Measurements from ENCODE around the gene THOC1. TPM values are rescaled to one million over a fixed set of nuclear protein-coding genes. Genes with fewer than 3 reads are reported as not detected.
A peak's percentile ranks its signal among the peaks of the same experiment; 100 is the strongest.

THOC1 gene
- total RNA-seq, 1 donor from 2014 or later, result 241 TPM

GRCh38 chr18:306608-307255 lies 38.9 kb upstream of the THOC1 start:
- Histone ChIP-seq H4K20me1 (ENCODE audit: low read depth) (no peaks in the 10 kb centered on the region), H2AFZ (replicated peaks) (no peak overlapping the region), H3K9me3 (ENCODE audit: low read depth) (no peaks in the 10 kb centered on the region), H3K9ac (no peak overlapping the region), H3F3A (ENCODE audit: low read depth) (peaks cover 12% of the 10 kb centered on the region), H3K27me3 (no peaks in the 10 kb centered on the region), H3K4me2 (no peak overlapping the region), H3K79me2 (ENCODE audit: low read depth) (no peaks in the 10 kb centered on the region), H3K36me3 (no peaks in the 10 kb centered on the region), H3K4me3 (no peak overlapping the region), H3K27ac (no peak overlapping the region), H3K4me1 (peaks cover 26% of the 10 kb centered on the region)
- H3K4me3 Mint-ChIP-seq, result no peak overlapping the region
- H3K36me3 Mint-ChIP-seq, result no peaks in the 10 kb centered on the region
- peaks cover 2% of the 10 kb centered on the region for H3K9me3 Mint-ChIP-seq
- peaks cover 30% of the 10 kb centered on the region for H3K4me1 Mint-ChIP-seq
- DNase-seq (ENCODE audit: low spot score), result no peak
- peaks cover 11% of the 10 kb centered on the region for H3K27me3 Mint-ChIP-seq (ENCODE audit: insufficient read depth, low read depth)
- H3K27ac Mint-ChIP-seq, result no peak overlapping the region
- no peak for TF ChIP-seq CTCF (IDR thresholded peaks at IDR 0.05)
- TF ChIP-seq EZH2 (IDR thresholded peaks at IDR 0.05), result no peak
- no peak for TF ChIP-seq EZH2phosphoT487 (IDR thresholded peaks at IDR 0.05)

- H3K4me3 ChIP-seq, result no peak overlapping the region
- no peak for TF ChIP-seq CTCF (IDR thresholded peaks at IDR 0.05)
- TF ChIP-seq EZH2 (IDR thresholded peaks at IDR 0.05), result no peak
- TF ChIP-seq EZH2phosphoT487 (IDR thresholded peaks at IDR 0.05), result no peak
- H3K79me2 ChIP-seq (ENCODE audit: low read depth), result no peaks in the 10 kb centered on the region
- no peak overlapping the region for H3K27ac ChIP-seq
- peak overlapping the region; percentile 52 for H2AFZ ChIP-seq (replicated peaks)
- H4K20me1 ChIP-seq (ENCODE audit: low read depth), result no peaks in the 10 kb centered on the region
- H3K36me3 Mint-ChIP-seq, result no peaks in the 10 kb centered on the region
- peak overlapping the region; percentile 61 for H3K27ac Mint-ChIP-seq
- peaks cover 5% of the 10 kb centered on the region for H3K27me3 Mint-ChIP-seq (ENCODE audit: insufficient read depth, low read depth)
- no peaks in the 10 kb centered on the region for H3K9me3 ChIP-seq (ENCODE audit: low read depth)
- peaks cover 26% of the 10 kb centered on the region for H3K4me1 ChIP-seq
- no peak overlapping the region for H3K9ac ChIP-seq
- H3K4me2 ChIP-seq, result peak overlapping the region; percentile 49
- H3K36me3 ChIP-seq, result no peaks in the 10 kb centered on the region
- H3K4me1 Mint-ChIP-seq, result peaks cover 30% of the 10 kb centered on the region
- H3F3A ChIP-seq (ENCODE audit: low read depth), result peaks cover 12% of the 10 kb centered on the region
- peak; percentile 50 for DNase-seq (ENCODE audit: low spot score)
- peak overlapping the region; percentile 50 for H3K4me3 Mint-ChIP-seq
- H3K27me3 ChIP-seq, result no peaks in the 10 kb centered on the region
- H3K9me3 Mint-ChIP-seq, result no peaks in the 10 kb centered on the region
Measured at GRCh38 chr18:305003-305501, 37.2 kb upstream of the THOC1 start.

- Mint-ChIP-seq H3K4me1 (peaks cover 30% of the 10 kb centered on the region), H3K27ac (no peak overlapping the region), H3K9me3 (no peaks in the 10 kb centered on the region), H3K4me3 (no peak overlapping the region), H3K27me3 (ENCODE audit: insufficient read depth, low read depth) (peaks cover 5% of the 10 kb centered on the region), H3K36me3 (no peaks in the 10 kb centered on the region)
- Histone ChIP-seq H3K4me1 (peaks cover 26% of the 10 kb centered on the region), H3K27me3 (no peaks in the 10 kb centered on the region), H4K20me1 (ENCODE audit: low read depth) (no peaks in the 10 kb centered on the region), H3K4me3 (no peak overlapping the region), H3K9ac (no peak overlapping the region), H3K4me2 (peak overlapping the region; percentile 21), H3K36me3 (no peaks in the 10 kb centered on the region), H3K9me3 (ENCODE audit: low read depth) (no peaks in the 10 kb centered on the region), H3K79me2 (ENCODE audit: low read depth) (no peaks in the 10 kb centered on the region), H3F3A (ENCODE audit: low read depth) (peaks cover 12% of the 10 kb centered on the region), H2AFZ (replicated peaks) (peak overlapping the region; percentile 78), H3K27ac (no peak overlapping the region)
- TF ChIP-seq EZH2 (IDR thresholded peaks at IDR 0.05) (no peak), CTCF (IDR thresholded peaks at IDR 0.05) (no peak), EZH2phosphoT487 (IDR thresholded peaks at IDR 0.05) (no peak)
- peak; percentile 15 for DNase-seq (ENCODE audit: low spot score)
Measured at GRCh38 chr18:303607-304006, 35.8 kb upstream of the THOC1 start.
